Measurements from ENCODE around the gene LCE2D.

LCE2D gene

DNA sequence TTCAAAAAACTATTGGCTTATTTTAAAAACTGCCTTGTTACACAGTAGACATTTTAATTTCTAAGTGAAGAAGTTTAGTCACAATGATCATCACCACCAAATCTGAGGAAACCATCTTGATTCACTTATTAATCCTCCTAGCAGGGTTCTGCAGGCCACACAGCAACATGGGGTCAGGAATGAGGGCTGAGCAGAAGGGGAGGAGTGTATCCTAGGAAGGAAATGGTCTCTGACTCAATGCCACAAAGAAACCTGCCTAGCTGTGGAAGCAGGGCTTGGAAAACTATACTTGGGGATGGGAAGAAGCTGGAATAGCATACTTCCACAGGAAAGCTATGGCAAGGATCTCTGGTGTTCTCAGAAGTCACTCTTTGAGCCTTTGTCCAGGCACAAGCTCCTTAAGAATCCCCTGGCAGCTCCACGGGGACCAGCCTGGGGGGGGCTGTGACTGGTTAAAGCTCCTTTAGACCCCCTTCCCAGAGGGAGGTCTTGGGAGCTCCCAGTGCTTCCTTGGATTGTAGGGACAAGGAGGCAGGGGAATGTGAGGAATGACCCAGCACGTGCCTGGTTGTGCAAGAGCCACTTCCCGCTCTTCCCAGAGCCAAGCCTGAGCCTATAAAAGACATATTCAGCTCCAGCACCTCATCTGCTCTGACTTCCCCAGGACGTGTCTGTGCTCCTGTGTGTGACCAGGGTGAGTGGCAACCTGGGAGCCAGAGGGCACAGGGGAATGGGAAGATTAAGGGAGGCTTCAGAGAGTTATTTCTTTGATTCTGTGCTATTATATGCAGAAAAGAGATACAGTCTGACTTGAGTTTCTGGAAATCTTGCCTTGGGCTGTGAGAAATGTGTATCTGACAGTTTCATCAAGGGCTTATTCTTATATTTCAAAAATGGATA, 34.8 kb downstream of the LCE2D start, which contains the start of gene LCE2A:
Gene LCE2A (plus strand): TSS at position 645 of the 900 bp plus-strand sequence. CDS start 557 bp downstream, outside the sequence.
- no peak for DNase-seq (ENCODE audit: low read depth, low spot score)

DNA sequence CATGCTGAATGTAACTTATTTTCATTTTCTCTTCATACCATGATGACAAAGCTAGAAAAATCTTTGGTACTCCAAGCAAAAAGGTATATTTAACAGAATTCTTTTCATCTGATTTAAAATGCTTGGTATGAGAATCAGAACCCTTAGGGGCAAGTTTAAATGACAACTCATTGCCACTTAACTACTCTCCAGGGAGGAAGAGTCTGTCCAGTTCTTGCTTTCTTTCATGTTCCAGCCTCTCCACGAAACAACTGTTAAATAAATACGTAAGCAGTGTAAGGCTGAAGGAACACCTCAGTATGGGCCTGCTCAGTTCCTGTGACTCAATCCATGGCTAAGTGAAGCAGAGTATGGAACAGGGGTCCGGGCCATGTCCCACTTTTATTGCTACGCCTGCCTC, 36.6 kb downstream of the LCE2D start:
- DNase-seq (ENCODE audit: low read depth, low spot score): no peak

DNA sequence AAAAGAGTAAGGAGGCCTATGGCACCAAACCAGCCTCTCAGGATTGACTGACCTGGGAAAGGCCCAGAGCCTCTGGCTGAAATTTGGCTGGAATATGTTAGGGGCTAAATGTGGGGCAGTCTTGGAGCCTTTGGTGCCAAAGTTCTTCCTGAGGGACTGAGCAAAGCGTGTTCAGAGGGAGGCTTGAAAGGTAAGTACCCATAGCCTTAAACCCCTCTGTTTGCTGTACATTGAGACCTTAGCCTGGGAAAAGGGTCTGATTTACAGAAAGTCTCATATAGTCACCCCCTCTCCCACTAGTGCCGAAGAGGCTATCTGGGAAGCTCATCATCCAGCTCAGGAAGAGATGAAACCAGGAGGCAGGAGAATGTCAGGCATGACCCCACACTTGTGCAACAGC, 44.7 kb downstream of the LCE2D start, which contains the start of gene LCE4A:
Gene LCE4A (plus strand): TSS at position 301 of the 400 bp plus-strand sequence. CDS start 916 bp downstream, outside the sequence.
- no peak for DNase-seq (ENCODE audit: low read depth, low spot score)

All from activated naive CD8-positive, alpha-beta T cell treated with anti-CD3 and anti-CD28 coated beads, Interleukin-2, amount 50 U/mL, for 16 hours (primary cell).